Measurements from ENCODE around the gene LIMCH1. TPM values are rescaled to one million over a fixed set of nuclear protein-coding genes. Genes with fewer than 3 reads are reported as not detected.

Gene LIMCH1
- total RNA-seq, 3 donors from 2014 or later (not counting 1 experiment from before 2014, with no cell fraction given) = 0.05 TPM; not detected in 2

- H3K4me3 ChIP-seq (ENCODE audit: low read length) = no peak overlapping the region
- no peaks in the 10 kb centered on the region for H3K27me3 Mint-ChIP-seq (ENCODE audit: low read depth in 2 of 2)
- 81% methylated on average over 3 of the region's 3 CpGs for WGBS (ENCODE audit: insufficient coverage)
These were observed 86.8 kb downstream of the LIMCH1 start for GRCh38 chr4:41624765-41625164.

GRCh38 chr4:41625531-41625930 lies 87.6 kb downstream of the LIMCH1 start:
- Histone ChIP-seq H3K4me1 (ENCODE audit: control insufficient read depth, insufficient read depth, low read length) (no peaks in the 10 kb centered on the region), H3K36me3 (ENCODE audit: control insufficient read depth, insufficient read depth, low read length) (no peaks in the 10 kb centered on the region), H3K9me3 (ENCODE audit: control insufficient read depth, insufficient read depth, low read length) (no peaks in the 10 kb centered on the region), H3K27me3 (ENCODE audit: control insufficient read depth, insufficient read depth, low read length) (no peaks in the 10 kb centered on the region), H3K4me3 (ENCODE audit: low read length) (no peak overlapping the region), H3K27ac (ENCODE audit: low read length) (no peak overlapping the region)
- Mint-ChIP-seq H3K4me3 (no peak overlapping the region), H3K4me1 (no peaks in the 10 kb centered on the region), H3K9me3 (peaks cover 0 to 2% of the 10 kb centered on the region in 2 donors), H3K27ac (no peak overlapping the region), H3K36me3 (no peaks in the 10 kb centered on the region), H3K27me3 (ENCODE audit: low read depth in 2 of 2) (no peaks in the 10 kb centered on the region)
- TF ChIP-seq CTCF (IDR thresholded peaks at IDR 0.05) = no peak
- intact Hi-C loops (cut with micrococcal nuclease) = no loop called here
- no peak for ATAC-seq
- WGBS (ENCODE audit: insufficient coverage) = 76% methylated on average over 5 of the region's 5 CpGs
- no peak for DNase-seq

More at GRCh38 chr4:41624765-41625164, 86.8 kb downstream of the LIMCH1 start:
- Mint-ChIP-seq H3K36me3 (no peaks in the 10 kb centered on the region), H3K4me3 (no peak overlapping the region), H3K27ac (no peak overlapping the region), H3K9me3 (peaks cover 0 to 2% of the 10 kb centered on the region in 2 donors), H3K4me1 (no peaks in the 10 kb centered on the region)
- ATAC-seq = no peak
- Histone ChIP-seq H3K27me3 (ENCODE audit: control insufficient read depth, insufficient read depth, low read length) (no peaks in the 10 kb centered on the region), H3K27ac (ENCODE audit: low read length) (no peak overlapping the region), H3K36me3 (ENCODE audit: control insufficient read depth, insufficient read depth, low read length) (no peaks in the 10 kb centered on the region), H3K4me1 (ENCODE audit: control insufficient read depth, insufficient read depth, low read length) (no peaks in the 10 kb centered on the region), H3K9me3 (ENCODE audit: control insufficient read depth, insufficient read depth, low read length) (no peaks in the 10 kb centered on the region)
- TF ChIP-seq CTCF (IDR thresholded peaks at IDR 0.05) = no peak
- intact Hi-C loops (cut with micrococcal nuclease) = no loop called here
- no peak for DNase-seq

- Mint-ChIP-seq H3K4me3 (no peak overlapping the region), H3K27ac (no peak overlapping the region), H3K4me1 (no peaks in the 10 kb centered on the region), H3K27me3 (ENCODE audit: low read depth in 2 of 2) (no peaks in the 10 kb centered on the region), H3K36me3 (no peaks in the 10 kb centered on the region), H3K9me3 (no peaks in the 10 kb centered on the region)
- no peaks in the 10 kb centered on the region for H3K4me1 ChIP-seq (ENCODE audit: control insufficient read depth, insufficient read depth, low read length)
- H3K9me3 ChIP-seq (ENCODE audit: control insufficient read depth, insufficient read depth, low read length) = no peaks in the 10 kb centered on the region
- no peak for TF ChIP-seq CTCF (IDR thresholded peaks at IDR 0.05)
- ATAC-seq (no peak), DNase-seq (no peak)
- no peaks in the 10 kb centered on the region for H3K27me3 ChIP-seq (ENCODE audit: control insufficient read depth, insufficient read depth, low read length)
- no CpG with 5 or more reads among the region's 2 CpGs for WGBS (ENCODE audit: insufficient coverage)
- H3K4me3 ChIP-seq (ENCODE audit: low read length) = no peak overlapping the region
- no peak overlapping the region for H3K27ac ChIP-seq (ENCODE audit: low read length)
- no peaks in the 10 kb centered on the region for H3K36me3 ChIP-seq (ENCODE audit: control insufficient read depth, insufficient read depth, low read length)
- intact Hi-C loops (cut with micrococcal nuclease) = no loop called here
These were observed 91.0 kb downstream of the LIMCH1 start for GRCh38 chr4:41628936-41629335.

- Mint-ChIP-seq H3K36me3 (no peaks in the 10 kb centered on the region), H3K4me3 (no peak overlapping the region), H3K4me1 (no peaks in the 10 kb centered on the region), H3K27ac (no peak overlapping the region), H3K27me3 (ENCODE audit: low read depth in 2 of 2) (no peaks in the 10 kb centered on the region), H3K9me3 (no peaks in the 10 kb centered on the region)
- intact Hi-C loops (cut with micrococcal nuclease) = no loop called here
- H3K36me3 ChIP-seq (ENCODE audit: control insufficient read depth, insufficient read depth, low read length) = no peaks in the 10 kb centered on the region
- H3K4me1 ChIP-seq (ENCODE audit: control insufficient read depth, insufficient read depth, low read length) = no peaks in the 10 kb centered on the region
- ATAC-seq (no peak), DNase-seq (no peak)
- TF ChIP-seq CTCF (IDR thresholded peaks at IDR 0.05) = no peak
- H3K9me3 ChIP-seq (ENCODE audit: control insufficient read depth, insufficient read depth, low read length) = no peaks in the 10 kb centered on the region
- H3K27ac ChIP-seq (ENCODE audit: low read length) = no peak overlapping the region
- H3K27me3 ChIP-seq (ENCODE audit: control insufficient read depth, insufficient read depth, low read length) = no peaks in the 10 kb centered on the region
- WGBS (ENCODE audit: insufficient coverage) = 88% methylated on average over 2 of the region's 3 CpGs
- H3K4me3 ChIP-seq (ENCODE audit: low read length) = no peak overlapping the region
These were observed 93.6 kb downstream of the LIMCH1 start for GRCh38 chr4:41631523-41631922.
